ENCODE results near the gene SMYD3. TPM values are rescaled to one million over a fixed set of nuclear protein-coding genes. Genes with fewer than 3 reads are reported as not detected.

The SMYD3 gene
- total RNA-seq, 4 donors from 2014 or later: 12.0 to 15.0 (median 13.2) TPM

DNA sequence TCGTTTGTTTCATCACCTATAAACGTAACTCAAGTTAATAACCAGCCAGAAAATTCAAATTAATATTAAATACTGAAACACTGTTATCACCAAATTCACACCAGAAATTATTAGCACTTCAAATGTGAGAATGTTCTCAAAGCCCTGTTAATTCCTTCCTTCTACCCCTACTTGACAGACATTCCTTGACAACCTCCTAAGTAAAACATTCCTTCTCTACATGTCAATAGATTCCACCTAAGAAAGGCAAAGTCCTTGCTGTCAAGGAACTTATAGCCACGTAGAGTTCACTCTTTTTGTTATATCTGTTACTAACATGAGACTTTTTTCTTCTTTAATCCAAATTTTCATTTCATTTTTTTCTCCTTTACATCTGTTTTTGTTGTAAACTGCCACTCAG, 441.5 kb downstream of the SMYD3 start:
- no peak for TF ChIP-seq POLR2AphosphoS5 (IDR thresholded peaks at IDR 0.05)
- TF ChIP-seq, protein P1, sequence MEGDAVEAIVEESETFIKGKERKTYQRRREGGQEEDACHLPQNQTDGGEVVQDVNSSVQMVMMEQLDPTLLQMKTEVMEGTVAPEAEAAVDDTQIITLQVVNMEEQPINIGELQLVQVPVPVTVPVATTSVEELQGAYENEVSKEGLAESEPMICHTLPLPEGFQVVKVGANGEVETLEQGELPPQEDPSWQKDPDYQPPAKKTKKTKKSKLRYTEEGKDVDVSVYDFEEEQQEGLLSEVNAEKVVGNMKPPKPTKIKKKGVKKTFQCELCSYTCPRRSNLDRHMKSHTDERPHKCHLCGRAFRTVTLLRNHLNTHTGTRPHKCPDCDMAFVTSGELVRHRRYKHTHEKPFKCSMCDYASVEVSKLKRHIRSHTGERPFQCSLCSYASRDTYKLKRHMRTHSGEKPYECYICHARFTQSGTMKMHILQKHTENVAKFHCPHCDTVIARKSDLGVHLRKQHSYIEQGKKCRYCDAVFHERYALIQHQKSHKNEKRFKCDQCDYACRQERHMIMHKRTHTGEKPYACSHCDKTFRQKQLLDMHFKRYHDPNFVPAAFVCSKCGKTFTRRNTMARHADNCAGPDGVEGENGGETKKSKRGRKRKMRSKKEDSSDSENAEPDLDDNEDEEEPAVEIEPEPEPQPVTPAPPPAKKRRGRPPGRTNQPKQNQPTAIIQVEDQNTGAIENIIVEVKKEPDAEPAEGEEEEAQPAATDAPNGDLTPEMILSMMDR (IDR thresholded peaks at IDR 0.05): no peak
- no peak for TF ChIP-seq EP300 (IDR thresholded peaks at IDR 0.05)
- no peak for TF ChIP-seq POLR2A (IDR thresholded peaks at IDR 0.05; ENCODE audit: low read depth)
- no peaks in the 10 kb centered on the region for H3K36me3 ChIP-seq
- DNase-seq (ENCODE audit: extremely low spot score): no peak
- H3K27me3 ChIP-seq: no peaks in the 10 kb centered on the region
- no peaks in the 10 kb centered on the region for H3K9me3 ChIP-seq
- H3K4me1 ChIP-seq: no peaks in the 10 kb centered on the region
- H3K4me3 ChIP-seq: no peak overlapping the region
- 98% methylated on average over 3 of the region's 3 CpGs for WGBS
- intact Hi-C loops (cut with DNase I): no loop called here
- H3K27ac ChIP-seq (replicated peaks in 1 of 4): no peak overlapping the region

DNA sequence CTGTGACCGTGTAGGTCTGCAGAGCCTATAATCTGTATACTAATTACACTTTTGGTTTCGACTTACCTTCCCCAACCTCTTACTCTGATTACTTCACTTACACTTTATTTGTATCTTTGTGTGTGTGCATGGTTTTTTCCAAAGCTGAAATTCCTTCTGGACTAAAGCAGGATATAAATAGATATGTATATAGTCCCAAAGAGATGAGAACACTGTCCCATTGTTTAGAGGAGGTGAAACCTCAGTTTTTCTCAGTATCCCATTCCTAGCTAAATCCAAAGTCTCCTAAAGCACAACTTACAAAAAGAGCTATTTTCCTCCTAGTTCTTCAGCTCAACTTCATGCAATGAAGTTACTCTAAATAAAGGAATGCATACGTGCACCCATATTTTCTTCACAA, 442.2 kb downstream of the SMYD3 start:
- H3K4me3 ChIP-seq: no peak overlapping the region
- TF ChIP-seq, protein P1 (IDR thresholded peaks at IDR 0.05): no peak
- TF ChIP-seq POLR2AphosphoS5 (IDR thresholded peaks at IDR 0.05) (no peak), POLR2A (IDR thresholded peaks at IDR 0.05; ENCODE audit: low read depth) (no peak), EP300 (IDR thresholded peaks at IDR 0.05) (no peak)
- 81% methylated on average over 3 of the region's 3 CpGs for WGBS
- H3K4me1 ChIP-seq: no peaks in the 10 kb centered on the region
- DNase-seq (ENCODE audit: extremely low spot score): no peak
- H3K9me3 ChIP-seq: no peaks in the 10 kb centered on the region
- intact Hi-C loops (cut with DNase I): no loop called here
- H3K27ac ChIP-seq (replicated peaks in 1 of 4): no peak overlapping the region
- H3K36me3 ChIP-seq: no peaks in the 10 kb centered on the region
- H3K27me3 ChIP-seq: no peaks in the 10 kb centered on the region

DNA sequence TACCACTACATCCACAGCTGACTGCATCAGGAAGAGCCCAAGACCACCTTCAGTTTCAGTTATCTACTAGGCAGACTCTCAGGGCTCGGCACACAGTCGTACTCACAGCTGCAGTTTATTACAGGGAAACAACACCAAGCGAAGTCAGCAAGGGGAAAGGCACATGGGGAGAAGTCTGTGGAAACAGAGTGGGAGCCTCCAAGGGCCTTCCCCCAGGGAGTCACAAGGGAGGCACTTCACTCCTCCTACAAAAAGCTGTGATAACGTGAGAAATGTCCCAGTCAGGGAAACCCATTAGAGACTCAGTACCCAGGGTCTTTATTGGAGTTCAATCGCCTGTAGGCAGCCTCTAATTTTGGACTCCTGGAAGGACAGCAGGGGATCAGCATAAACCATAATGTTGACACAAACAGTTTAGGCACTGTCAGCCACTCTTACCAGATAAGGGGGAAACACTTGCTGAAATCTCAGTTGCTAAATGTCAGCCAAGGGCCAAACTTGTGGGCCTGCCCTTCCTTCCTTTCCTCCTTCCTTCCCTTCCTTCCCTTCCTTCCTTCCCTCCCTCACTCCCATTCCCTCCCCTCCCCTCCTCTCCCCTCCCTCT, 444.0 kb downstream of the SMYD3 start:
- H3K9me3 ChIP-seq: no peaks in the 10 kb centered on the region
- H3K36me3 ChIP-seq: no peaks in the 10 kb centered on the region
- DNase-seq (ENCODE audit: extremely low spot score): no peak
- TF ChIP-seq POLR2A (IDR thresholded peaks at IDR 0.05; ENCODE audit: low read depth) (no peak), POLR2AphosphoS5 (IDR thresholded peaks at IDR 0.05) (no peak), EP300 (IDR thresholded peaks at IDR 0.05) (no peak)
- TF ChIP-seq, protein P1 (IDR thresholded peaks at IDR 0.05): no peak
- no peak overlapping the region for H3K27ac ChIP-seq (replicated peaks in 1 of 4)
- WGBS: 92% methylated on average over 4 of the region's 5 CpGs
- H3K4me1 ChIP-seq: no peaks in the 10 kb centered on the region
- no peak overlapping the region for H3K4me3 ChIP-seq
- no peaks in the 10 kb centered on the region for H3K27me3 ChIP-seq
- intact Hi-C loops (cut with DNase I): no loop called here

DNA sequence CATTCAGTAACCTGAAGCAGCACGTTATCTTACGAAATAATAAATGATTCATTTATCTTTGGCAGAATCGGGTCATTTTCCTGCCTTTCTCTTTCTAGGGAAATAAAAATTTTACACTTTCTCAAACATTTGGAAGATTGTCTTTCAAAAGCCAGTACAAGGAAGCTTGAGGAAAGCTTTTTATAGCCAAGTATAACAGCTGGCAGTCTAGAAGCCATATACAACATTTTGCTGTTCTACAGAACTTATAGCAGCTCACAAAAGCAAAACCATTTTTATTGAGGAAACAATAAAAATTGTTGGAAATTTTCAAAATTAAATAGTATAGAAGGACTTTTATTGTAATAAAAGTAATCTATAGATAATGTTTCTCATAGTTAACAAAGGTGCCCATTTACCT, 448.6 kb downstream of the SMYD3 start:
- intact Hi-C loops (cut with DNase I): no loop called here
- Histone ChIP-seq H3K9me3 (peaks cover 0 to 4% (median 0%) of the 10 kb centered on the region in 4 donors), H3K27me3 (no peaks in the 10 kb centered on the region), H3K36me3 (no peaks in the 10 kb centered on the region), H3K4me1 (no peaks in the 10 kb centered on the region), H3K4me3 (no peak overlapping the region), H3K27ac (replicated peaks in 1 of 4) (no peak overlapping the region)
- DNase-seq (ENCODE audit: extremely low spot score): no peak
- 55% methylated on average over 3 of the region's 3 CpGs for WGBS
- TF ChIP-seq, protein P1 (IDR thresholded peaks at IDR 0.05): no peak
- TF ChIP-seq POLR2A (IDR thresholded peaks at IDR 0.05; ENCODE audit: low read depth) (no peak), POLR2AphosphoS5 (IDR thresholded peaks at IDR 0.05) (no peak), EP300 (IDR thresholded peaks at IDR 0.05) (no peak)

DNA sequence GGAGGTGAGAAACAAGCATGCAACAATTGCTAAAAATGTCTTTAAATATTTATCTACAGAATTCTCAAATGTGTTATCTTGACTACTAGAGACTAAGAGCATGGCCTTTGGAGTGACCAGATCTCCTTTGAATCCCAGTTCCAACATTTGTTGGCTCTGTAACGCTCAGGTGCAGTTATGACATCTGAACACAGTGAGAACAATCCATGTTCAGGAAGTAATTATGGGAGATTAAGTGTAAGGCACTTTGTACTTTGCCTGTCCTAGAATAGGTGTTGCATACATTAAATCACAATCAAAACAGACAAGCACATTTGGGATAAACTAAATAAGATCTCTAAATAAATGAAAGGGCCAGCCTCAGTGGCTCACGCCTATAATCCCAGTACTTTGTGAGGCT, 454.5 kb downstream of the SMYD3 start:
- TF ChIP-seq, protein P1 (IDR thresholded peaks at IDR 0.05): no peak
- TF ChIP-seq EP300 (IDR thresholded peaks at IDR 0.05) (no peak), POLR2A (IDR thresholded peaks at IDR 0.05; ENCODE audit: low read depth) (no peak), POLR2AphosphoS5 (IDR thresholded peaks at IDR 0.05) (no peak)
- 98% methylated on average over 2 of the region's 2 CpGs for WGBS
- no peaks in the 10 kb centered on the region for H3K27me3 ChIP-seq
- intact Hi-C loops (cut with DNase I): no loop called here
- no peak overlapping the region for H3K4me3 ChIP-seq
- peaks cover 0 to 4% (median 0%) of the 10 kb centered on the region in 4 donors for H3K9me3 ChIP-seq
- no peak overlapping the region for H3K27ac ChIP-seq (replicated peaks in 1 of 4)
- no peak for DNase-seq (ENCODE audit: extremely low spot score)
- no peaks in the 10 kb centered on the region for H3K36me3 ChIP-seq
- H3K4me1 ChIP-seq: no peaks in the 10 kb centered on the region
